Stimulated activated CD8-positive, alpha-beta memory T cell treated with anti-CD3 and anti-CD28 coated beads, Interleukin-12 subunit alpha, Interleukin-12 subunit beta, amount 100 ng/mL, for 24 hours (primary cell): ENCODE results near the gene SLX9.

Experiments used
- DNase-seq: peaks from one replicate; pipeline ENCODE4 v3.0.0-alpha.2; 2020; ENCODE audit errors: extremely low read depth

Gene SLX9

GRCh38 chr21:45003331-45004058 lies 63.7 kb downstream of the SLX9 start:
- DNase-seq: no peak

- no peak for DNase-seq
Measured at GRCh38 chr21:45004059-45004422, 64.2 kb downstream of the SLX9 start.

- no peak for DNase-seq
Measured at GRCh38 chr21:45004481-45005247, 64.8 kb downstream of the SLX9 start.

GRCh38 chr21:45006536-45007095 lies 66.8 kb downstream of the SLX9 start:
- no peak for DNase-seq

DNA sequence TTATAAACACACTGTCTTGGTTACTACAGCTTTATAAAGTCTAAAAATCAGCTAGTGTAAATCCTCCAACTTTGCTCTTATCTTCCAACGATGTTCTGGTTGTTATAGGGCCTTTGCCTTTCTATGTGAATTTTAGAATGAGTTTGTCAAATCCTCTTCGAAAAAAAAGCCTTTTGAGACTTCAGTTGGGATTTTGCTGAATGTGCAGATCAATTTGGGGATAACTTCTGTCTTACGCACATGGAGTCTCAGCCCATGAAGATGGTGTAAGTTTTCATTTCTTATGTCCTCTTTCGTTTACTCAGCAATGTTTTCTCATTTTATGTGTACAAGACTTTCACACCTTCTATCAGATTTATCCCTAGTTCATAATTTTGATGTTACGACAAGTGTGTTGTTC lies 69.8 kb downstream of the SLX9 start:
- DNase-seq: no peak

DNA sequence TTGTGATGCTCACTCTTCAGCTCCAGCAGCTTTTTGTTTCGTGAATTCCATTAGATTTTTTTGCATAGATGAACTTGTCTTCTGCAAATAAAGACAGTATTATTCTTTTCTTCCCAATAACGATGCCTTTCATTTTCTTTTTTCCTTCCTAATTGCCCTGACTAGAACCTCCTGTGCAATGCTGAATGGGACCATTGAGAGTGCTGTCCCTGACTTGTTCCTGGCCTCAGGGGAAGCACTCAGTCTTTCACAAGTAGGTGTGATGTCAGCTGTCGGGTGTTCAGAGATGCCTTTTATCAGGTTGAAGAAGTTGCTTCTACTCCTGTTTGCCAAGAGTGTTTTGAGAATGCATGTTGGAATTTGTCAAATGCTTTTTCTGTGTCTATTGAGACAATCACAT lies 70.3 kb downstream of the SLX9 start:
- no peak for DNase-seq

DNA sequence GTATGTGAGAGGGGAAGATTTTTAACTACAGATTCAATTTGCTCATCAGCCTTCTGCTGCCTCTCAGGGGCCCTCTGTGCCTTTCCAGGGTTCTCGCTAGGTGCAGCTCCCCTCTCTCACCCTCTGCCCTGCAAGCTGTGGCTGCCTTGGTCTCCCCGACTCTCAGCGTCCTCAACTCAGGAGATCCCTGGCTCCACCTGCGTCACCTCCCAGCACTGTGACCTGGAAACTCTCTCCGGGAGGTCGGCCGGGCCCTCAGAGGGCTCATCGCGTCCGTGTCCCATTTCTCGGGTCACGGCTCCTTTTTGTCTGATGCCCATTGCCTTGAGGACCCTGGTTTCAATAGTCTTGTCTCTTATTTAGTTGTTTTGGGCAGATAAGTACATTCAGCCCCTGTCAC lies 71.0 kb downstream of the SLX9 start:
- no peak for DNase-seq

DNA sequence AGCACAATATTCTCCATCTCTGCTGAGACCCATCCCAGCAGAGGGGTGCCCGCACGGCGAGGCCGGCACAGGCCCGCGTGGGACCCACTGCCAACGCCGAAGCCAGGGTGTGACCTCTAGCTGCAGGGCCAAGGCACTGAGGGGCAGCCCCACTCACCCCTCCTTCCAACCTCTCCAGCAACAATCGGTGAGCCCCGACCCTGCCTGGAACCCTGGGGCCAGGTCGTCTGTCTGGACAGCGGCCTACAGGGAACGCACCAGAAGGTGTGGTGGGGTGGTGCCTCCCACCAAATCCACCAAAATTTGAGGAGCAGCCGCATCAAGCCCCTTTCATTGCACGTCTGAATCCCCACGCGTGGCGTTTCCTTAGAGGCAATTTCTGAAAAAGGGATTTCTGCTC lies 71.6 kb downstream of the SLX9 start:
- DNase-seq: no peak

DNA sequence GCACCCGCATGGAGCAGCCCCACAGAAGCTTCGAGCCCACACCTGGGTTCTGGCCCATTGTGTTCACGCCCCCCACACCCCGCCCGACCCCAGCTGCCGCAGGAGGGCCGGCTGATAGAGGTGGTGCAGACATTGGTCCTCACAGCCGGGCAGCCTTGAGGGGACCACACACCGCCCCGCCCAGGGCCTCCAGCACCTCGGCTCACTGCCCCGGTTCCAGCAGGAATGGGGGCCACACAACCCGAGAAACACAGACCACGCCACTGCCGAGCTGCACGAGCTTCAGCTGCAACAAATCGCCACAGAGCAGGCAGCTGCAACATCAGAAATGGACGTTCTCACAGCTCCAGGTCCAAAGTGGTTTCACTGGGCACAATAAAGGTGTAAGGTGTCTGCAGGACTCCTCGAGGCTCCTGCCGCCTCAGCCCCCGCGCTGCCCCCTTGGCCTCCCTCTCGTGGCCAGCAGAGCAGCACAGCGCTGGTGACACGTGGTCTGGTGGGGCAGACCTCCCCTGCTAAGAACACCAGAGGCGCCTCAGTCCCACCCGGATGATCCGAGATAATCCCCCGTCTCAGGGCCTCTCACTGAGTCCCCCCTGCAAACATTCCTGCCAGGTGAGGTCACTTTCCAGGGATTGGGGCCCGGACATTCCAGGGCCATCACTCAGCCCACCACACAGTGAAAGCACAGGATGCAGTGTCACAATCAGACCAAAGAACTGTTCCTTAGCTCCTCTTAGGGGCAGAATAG lies 72.3 kb downstream of the SLX9 start:
- DNase-seq: no peak

- no peak for DNase-seq
Measured at GRCh38 chr21:45012662-45013259, 72.9 kb downstream of the SLX9 start.

DNA sequence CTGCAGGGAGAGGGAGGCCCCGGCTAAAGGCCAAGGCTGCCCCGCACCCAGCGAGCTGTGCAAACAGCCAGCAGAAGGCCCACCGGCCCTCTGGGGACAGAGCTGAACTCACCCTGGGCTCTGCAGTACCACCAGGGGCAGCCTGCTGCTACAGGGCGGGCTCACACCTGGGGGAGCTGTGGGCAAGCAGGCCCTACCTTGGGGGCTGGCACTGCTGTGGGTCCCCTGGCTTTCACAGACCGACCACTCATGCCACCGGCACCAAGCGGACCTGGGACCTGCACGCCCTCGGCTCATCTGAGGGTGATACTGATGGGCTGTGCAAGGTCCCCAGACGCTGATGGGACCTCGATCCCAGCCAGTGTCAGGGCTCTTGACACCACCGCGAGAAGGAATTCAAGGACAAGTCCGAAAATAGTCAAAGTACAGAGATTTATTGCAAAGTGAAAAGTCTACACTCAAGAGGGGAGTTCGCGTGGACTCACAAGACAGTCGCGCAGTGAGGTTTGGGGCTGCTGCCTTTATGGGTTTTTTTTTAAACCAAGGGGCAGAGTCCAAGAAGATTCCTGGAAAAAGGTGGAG lies 73.5 kb downstream of the SLX9 start:
- no peak for DNase-seq

- DNase-seq: no peak
Measured at GRCh38 chr21:45014747-45015468, 75.1 kb downstream of the SLX9 start.

DNA sequence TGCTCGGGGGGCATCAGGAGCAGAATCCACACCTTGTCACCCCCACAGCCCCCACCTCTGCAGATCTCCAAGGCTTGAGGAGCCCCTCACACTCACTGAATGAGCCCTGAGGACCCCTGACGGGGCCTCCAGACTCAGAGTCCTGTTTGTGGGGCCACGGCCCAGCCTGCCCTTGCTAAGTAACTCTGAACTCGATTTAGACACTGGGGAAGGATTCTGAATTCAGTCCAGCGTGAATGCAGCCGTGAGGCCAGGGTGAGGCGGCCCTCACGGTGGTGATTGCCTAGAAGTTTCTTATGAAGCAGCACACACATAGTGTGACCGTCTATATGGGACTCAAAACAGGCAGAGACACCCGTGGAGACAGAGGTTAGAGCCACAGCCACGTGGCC lies 75.6 kb downstream of the SLX9 start:
- no peak for DNase-seq

DNA sequence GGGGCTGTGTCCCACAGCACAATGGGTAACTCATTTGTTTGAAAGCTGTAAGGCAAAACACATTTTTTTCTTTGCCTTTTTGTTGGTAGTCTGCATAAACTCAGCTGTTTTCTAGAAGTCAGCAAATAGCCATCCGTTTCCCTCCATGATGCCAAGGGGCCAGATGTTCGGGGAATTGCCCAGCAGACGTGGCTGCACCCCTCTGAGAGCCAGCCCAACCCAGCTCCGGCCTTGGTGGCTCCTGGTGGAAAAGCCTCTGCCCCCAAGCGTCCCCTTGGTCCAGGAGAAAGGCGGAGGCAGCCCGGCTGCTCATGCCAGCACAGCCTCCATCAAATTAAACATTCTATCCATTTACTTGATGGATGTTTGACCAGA lies 76.2 kb downstream of the SLX9 start:
- DNase-seq: no peak

GRCh38 chr21:45016406-45017038 lies 76.7 kb downstream of the SLX9 start:
- no peak for DNase-seq

- no peak for DNase-seq
Measured at GRCh38 chr21:45017039-45017960, 77.5 kb downstream of the SLX9 start.

- DNase-seq: no peak
Measured at GRCh38 chr21:45018131-45019075, 78.6 kb downstream of the SLX9 start.
